ENCODE results near the gene KCND1. TPM values are rescaled to one million over a fixed set of nuclear protein-coding genes. Genes with fewer than 3 reads are reported as not detected.

Gene KCND1
- total and polyA plus RNA-seq, 10 of the 15 experiments (the other 5 are each of a cell fraction or from before 2014, with no cell fraction given), result 0.02 to 1.0 (median 0.39) TPM

DNA sequence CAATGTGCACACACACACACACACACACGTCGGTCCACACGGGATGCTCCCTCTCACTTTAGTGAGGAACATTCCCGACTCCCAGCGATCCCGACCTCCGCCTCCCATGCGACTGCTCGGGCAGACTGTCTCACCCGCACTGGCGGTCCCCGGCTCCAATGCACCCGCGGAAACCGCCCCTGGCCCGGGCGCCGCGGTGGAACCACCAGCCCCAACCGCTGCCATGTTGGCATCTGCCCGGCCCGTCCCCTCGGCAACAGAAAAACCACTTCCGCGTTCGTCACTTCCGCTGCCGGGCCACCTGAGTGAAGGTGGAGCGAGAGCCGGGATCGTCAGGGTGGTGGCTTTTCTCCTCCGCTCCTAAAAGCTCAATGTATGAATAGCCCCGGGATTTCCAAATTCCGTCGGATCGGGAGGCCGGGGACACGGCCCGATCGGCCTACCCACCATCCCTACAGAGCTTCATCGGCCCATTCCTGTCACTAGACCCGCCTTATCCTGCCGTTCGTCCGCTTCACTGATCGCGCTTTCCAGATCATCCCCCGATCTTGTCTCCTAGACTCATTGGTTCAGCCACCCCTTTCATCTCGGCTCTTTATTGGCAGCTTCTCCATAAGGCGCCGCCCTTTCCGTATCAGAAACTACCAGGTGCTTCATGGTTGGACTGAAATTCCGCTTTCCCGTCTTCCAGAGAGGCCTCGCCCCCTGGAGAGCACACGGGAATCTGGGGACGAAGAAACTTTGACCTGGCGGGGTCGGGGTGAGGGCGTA is 60.0 kb downstream of the KCND1 start, which contains the start of gene SLC35A2 (continued):
- TF ChIP-seq, protein P1, sequence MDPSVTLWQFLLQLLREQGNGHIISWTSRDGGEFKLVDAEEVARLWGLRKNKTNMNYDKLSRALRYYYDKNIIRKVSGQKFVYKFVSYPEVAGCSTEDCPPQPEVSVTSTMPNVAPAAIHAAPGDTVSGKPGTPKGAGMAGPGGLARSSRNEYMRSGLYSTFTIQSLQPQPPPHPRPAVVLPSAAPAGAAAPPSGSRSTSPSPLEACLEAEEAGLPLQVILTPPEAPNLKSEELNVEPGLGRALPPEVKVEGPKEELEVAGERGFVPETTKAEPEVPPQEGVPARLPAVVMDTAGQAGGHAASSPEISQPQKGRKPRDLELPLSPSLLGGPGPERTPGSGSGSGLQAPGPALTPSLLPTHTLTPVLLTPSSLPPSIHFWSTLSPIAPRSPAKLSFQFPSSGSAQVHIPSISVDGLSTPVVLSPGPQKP (IDR thresholded peaks at IDR 0.05; ENCODE audit: low read depth, low read length), result 0 out of 2 replicates have a peak, but pooled peaks have one; percentile 29
- peak; percentile 9; the same call in 1 of the 2 replicates for TF ChIP-seq TBL1XR1 (IDR thresholded peaks at IDR 0.05; ENCODE audit: low read depth, low read length)
- 0 out of 2 replicates have a peak, but pooled peaks have one; percentile 2 for TF ChIP-seq FOXK2 (IDR thresholded peaks at IDR 0.05)
- TF ChIP-seq SMAD1 (IDR thresholded peaks at IDR 0.05; ENCODE audit: low read depth, partially characterized antibody), result no peak
- TF ChIP-seq, protein P2, sequence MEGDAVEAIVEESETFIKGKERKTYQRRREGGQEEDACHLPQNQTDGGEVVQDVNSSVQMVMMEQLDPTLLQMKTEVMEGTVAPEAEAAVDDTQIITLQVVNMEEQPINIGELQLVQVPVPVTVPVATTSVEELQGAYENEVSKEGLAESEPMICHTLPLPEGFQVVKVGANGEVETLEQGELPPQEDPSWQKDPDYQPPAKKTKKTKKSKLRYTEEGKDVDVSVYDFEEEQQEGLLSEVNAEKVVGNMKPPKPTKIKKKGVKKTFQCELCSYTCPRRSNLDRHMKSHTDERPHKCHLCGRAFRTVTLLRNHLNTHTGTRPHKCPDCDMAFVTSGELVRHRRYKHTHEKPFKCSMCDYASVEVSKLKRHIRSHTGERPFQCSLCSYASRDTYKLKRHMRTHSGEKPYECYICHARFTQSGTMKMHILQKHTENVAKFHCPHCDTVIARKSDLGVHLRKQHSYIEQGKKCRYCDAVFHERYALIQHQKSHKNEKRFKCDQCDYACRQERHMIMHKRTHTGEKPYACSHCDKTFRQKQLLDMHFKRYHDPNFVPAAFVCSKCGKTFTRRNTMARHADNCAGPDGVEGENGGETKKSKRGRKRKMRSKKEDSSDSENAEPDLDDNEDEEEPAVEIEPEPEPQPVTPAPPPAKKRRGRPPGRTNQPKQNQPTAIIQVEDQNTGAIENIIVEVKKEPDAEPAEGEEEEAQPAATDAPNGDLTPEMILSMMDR (IDR thresholded peaks at IDR 0.05 in 2 of 3, conservative IDR thresholded peaks at IDR 0.05 in 1 of 3; ENCODE audit: control insufficient read depth in 2 of 3, extremely low read depth in 1 of 3, insufficient read depth in 1 of 3, low read depth in 3 of 3, low read length in 3 of 3), result no peak
- TF ChIP-seq HDAC2 (IDR thresholded peaks at IDR 0.05), result no peak
- no peak for TF ChIP-seq ZNF274 (IDR thresholded peaks at IDR 0.05; ENCODE audit: insufficient read depth, insufficient read length)
- no peak for TF ChIP-seq STAT1 (conservative IDR thresholded peaks at IDR 0.05)
- TF ChIP-seq, protein P3, sequence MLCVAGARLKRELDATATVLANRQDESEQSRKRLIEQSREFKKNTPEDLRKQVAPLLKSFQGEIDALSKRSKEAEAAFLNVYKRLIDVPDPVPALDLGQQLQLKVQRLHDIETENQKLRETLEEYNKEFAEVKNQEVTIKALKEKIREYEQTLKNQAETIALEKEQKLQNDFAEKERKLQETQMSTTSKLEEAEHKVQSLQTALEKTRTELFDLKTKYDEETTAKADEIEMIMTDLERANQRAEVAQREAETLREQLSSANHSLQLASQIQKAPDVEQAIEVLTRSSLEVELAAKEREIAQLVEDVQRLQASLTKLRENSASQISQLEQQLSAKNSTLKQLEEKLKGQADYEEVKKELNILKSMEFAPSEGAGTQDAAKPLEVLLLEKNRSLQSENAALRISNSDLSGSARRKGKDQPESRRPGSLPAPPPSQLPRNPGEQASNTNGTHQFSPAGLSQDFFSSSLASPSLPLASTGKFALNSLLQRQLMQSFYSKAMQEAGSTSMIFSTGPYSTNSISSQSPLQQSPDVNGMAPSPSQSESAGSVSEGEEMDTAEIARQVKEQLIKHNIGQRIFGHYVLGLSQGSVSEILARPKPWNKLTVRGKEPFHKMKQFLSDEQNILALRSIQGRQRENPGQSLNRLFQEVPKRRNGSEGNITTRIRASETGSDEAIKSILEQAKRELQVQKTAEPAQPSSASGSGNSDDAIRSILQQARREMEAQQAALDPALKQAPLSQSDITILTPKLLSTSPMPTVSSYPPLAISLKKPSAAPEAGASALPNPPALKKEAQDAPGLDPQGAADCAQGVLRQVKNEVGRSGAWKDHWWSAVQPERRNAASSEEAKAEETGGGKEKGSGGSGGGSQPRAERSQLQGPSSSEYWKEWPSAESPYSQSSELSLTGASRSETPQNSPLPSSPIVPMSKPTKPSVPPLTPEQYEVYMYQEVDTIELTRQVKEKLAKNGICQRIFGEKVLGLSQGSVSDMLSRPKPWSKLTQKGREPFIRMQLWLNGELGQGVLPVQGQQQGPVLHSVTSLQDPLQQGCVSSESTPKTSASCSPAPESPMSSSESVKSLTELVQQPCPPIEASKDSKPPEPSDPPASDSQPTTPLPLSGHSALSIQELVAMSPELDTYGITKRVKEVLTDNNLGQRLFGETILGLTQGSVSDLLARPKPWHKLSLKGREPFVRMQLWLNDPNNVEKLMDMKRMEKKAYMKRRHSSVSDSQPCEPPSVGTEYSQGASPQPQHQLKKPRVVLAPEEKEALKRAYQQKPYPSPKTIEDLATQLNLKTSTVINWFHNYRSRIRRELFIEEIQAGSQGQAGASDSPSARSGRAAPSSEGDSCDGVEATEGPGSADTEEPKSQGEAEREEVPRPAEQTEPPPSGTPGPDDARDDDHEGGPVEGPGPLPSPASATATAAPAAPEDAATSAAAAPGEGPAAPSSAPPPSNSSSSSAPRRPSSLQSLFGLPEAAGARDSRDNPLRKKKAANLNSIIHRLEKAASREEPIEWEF (IDR thresholded peaks at IDR 0.05; ENCODE audit: insufficient replicate concordance, low read depth, low read length), result no peak
- no peak for TF ChIP-seq RBBP5 (conservative IDR thresholded peaks at IDR 0.05)
- peak; percentile 28; the same call in 1 of the 2 replicates for TF ChIP-seq PAX5 (IDR thresholded peaks at IDR 0.05; ENCODE audit: borderline replicate concordance, low read depth, low read length)
- TF ChIP-seq TARDBP (IDR thresholded peaks at IDR 0.05; ENCODE audit: borderline replicate concordance), result peak; percentile 23; the same call in 1 of the 2 replicates
- peak; percentile 84 for TF ChIP-seq RUNX3 (IDR thresholded peaks at IDR 0.05; ENCODE audit: low read length)
- TF ChIP-seq RAD51 (IDR thresholded peaks at IDR 0.05), result no peak
- TF ChIP-seq, protein P4, sequence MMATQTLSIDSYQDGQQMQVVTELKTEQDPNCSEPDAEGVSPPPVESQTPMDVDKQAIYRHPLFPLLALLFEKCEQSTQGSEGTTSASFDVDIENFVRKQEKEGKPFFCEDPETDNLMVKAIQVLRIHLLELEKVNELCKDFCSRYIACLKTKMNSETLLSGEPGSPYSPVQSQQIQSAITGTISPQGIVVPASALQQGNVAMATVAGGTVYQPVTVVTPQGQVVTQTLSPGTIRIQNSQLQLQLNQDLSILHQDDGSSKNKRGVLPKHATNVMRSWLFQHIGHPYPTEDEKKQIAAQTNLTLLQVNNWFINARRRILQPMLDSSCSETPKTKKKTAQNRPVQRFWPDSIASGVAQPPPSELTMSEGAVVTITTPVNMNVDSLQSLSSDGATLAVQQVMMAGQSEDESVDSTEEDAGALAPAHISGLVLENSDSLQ (IDR thresholded peaks at IDR 0.05), result peak; percentile 53; the same call in 1 of the 2 replicates
- TF ChIP-seq, protein P5, sequence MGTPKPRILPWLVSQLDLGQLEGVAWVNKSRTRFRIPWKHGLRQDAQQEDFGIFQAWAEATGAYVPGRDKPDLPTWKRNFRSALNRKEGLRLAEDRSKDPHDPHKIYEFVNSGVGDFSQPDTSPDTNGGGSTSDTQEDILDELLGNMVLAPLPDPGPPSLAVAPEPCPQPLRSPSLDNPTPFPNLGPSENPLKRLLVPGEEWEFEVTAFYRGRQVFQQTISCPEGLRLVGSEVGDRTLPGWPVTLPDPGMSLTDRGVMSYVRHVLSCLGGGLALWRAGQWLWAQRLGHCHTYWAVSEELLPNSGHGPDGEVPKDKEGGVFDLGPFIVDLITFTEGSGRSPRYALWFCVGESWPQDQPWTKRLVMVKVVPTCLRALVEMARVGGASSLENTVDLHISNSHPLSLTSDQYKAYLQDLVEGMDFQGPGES (IDR thresholded peaks at IDR 0.05), result no peak
- no peak for TF ChIP-seq EZH2 (IDR thresholded peaks at IDR 0.05; ENCODE audit: borderline replicate concordance, control insufficient read depth, low read depth, low read length)
- peak; percentile 91 for TF ChIP-seq POLR2AphosphoS5 (IDR thresholded peaks at IDR 0.05; ENCODE audit: low read length)
- no peak; the same call in 1 of the 2 replicates for TF ChIP-seq CBX5 (IDR thresholded peaks at IDR 0.05; ENCODE audit: low read depth)
- TF ChIP-seq ESRRA (IDR thresholded peaks at IDR 0.05; ENCODE audit: low read length), result no peak

Data from GM12878 (cell line).